ENCODE data around the gene DNAJC4. TPM values are rescaled to one million over a fixed set of nuclear protein-coding genes. Genes with fewer than 3 reads are reported as not detected.

Gene DNAJC4
- total and polyA plus RNA-seq, 9 of the 15 experiments (the other 6 are each of a cell fraction or from before 2014, with no cell fraction given): 4.0 to 32.6 (median 19.9) TPM

DNA sequence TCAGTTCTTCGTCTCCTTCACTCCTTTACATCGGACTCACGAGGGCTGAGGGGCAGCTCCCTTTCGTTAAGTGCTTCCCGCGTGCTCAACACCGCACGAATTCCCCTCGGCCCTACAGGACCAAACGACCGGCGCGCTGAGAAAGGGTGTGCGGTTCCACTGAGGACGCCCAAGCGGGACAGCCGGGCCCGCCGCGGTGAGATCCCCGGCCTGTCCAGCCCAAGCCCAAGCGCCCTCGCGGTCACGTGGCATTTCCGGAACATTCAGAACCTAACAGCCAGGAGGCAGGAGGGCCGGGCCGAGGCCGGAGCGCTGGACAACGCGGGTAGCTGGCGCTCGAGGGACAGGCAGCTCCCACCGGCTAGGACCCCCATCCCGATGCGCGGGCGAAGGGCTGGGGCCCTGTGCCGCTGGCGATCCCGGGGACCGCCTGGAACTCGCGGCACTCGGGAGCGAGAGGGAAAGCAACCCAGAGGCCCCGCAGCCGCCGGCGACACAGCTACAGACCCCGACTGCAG is 45.1 kb upstream of the DNAJC4 start (continued):
- TF ChIP-seq, protein P1, sequence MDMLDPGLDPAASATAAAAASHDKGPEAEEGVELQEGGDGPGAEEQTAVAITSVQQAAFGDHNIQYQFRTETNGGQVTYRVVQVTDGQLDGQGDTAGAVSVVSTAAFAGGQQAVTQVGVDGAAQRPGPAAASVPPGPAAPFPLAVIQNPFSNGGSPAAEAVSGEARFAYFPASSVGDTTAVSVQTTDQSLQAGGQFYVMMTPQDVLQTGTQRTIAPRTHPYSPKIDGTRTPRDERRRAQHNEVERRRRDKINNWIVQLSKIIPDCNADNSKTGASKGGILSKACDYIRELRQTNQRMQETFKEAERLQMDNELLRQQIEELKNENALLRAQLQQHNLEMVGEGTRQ (CRISPR knock-in tag; IDR thresholded peaks at IDR 0.05): peak; percentile 94
- TF ChIP-seq CCNT2 (IDR thresholded peaks at IDR 0.05; ENCODE audit: borderline replicate concordance, extremely low read depth, insufficient read length, low read depth, low read length) (peak; percentile 87), STAT5A (IDR thresholded peaks at IDR 0.05; ENCODE audit: borderline replicate concordance, low read length) (no peak), SIX5 (IDR thresholded peaks at IDR 0.05; ENCODE audit: borderline replicate concordance in 1 of 2, insufficient read depth in 1 of 2, low read depth in 1 of 2, low read length in 2 of 2) (no peak), KAT8 (IDR thresholded peaks at IDR 0.05; ENCODE audit: low read depth) (no peak), BRF1 (IDR thresholded peaks at IDR 0.05; ENCODE audit: borderline replicate concordance, extremely low read depth, insufficient read length) (no peak), ZNF507 (tag; conservative IDR thresholded peaks at IDR 0.05) (no peak), ZBTB7A (IDR thresholded peaks at IDR 0.05; ENCODE audit: borderline replicate concordance, control insufficient read depth, low read depth, low read length) (peak; percentile 85; the same call in 1 of the 2 replicates), POLR2G (IDR thresholded peaks at IDR 0.05; ENCODE audit: low read depth, low read length) (peak; percentile 99), HDAC8 (tag; IDR thresholded peaks at IDR 0.05) (no peak), NFIC (IDR thresholded peaks at IDR 0.05) (peak; percentile 46), NR2C2 (CRISPR knock-in tag; IDR thresholded peaks at IDR 0.05) (peak; percentile 62), NR2C2 (tag; IDR thresholded peaks at IDR 0.05) (peak; percentile 62), HMG20B (CRISPR knock-in tag; IDR thresholded peaks at IDR 0.05) (no peak), BDP1 (IDR thresholded peaks at IDR 0.05; ENCODE audit: insufficient read depth, insufficient read length) (no peak), SAP30 (IDR thresholded peaks at IDR 0.05; ENCODE audit: borderline replicate concordance, insufficient read depth, low read depth, low read length, poor library complexity, severe bottlenecking) (peak; percentile 78), ZNF253 (CRISPR knock-in tag; conservative IDR thresholded peaks at IDR 0.05) (no peak), RFX1 (IDR thresholded peaks at IDR 0.05) (no peak), RAD21 (CRISPR knock-in tag; conservative IDR thresholded peaks at IDR 0.05 in 1 of 2, IDR thresholded peaks at IDR 0.05 in 1 of 2) (peak in 1 of 2 experiments; percentile 19; a peak in 1 of 4 replicates)
- TF ChIP-seq, protein P2, sequence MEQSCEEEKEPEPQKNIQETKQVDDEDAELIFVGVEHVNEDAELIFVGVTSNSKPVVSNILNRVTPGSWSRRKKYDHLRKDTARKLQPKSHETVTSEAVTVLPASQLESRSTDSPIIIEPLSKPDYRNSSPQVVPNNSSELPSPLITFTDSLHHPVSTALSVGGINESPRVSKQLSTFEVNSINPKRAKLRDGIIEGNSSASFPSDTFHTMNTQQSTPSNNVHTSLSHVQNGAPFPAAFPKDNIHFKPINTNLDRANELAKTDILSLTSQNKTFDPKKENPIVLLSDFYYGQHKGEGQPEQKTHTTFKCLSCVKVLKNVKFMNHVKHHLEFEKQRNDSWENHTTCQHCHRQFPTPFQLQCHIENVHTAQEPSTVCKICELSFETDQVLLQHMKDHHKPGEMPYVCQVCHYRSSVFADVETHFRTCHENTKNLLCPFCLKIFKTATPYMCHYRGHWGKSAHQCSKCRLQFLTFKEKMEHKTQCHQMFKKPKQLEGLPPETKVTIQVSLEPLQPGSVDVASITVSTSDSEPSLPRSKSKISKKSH (CRISPR knock-in tag; IDR thresholded peaks at IDR 0.05): no peak
- TF ChIP-seq, protein P3, sequence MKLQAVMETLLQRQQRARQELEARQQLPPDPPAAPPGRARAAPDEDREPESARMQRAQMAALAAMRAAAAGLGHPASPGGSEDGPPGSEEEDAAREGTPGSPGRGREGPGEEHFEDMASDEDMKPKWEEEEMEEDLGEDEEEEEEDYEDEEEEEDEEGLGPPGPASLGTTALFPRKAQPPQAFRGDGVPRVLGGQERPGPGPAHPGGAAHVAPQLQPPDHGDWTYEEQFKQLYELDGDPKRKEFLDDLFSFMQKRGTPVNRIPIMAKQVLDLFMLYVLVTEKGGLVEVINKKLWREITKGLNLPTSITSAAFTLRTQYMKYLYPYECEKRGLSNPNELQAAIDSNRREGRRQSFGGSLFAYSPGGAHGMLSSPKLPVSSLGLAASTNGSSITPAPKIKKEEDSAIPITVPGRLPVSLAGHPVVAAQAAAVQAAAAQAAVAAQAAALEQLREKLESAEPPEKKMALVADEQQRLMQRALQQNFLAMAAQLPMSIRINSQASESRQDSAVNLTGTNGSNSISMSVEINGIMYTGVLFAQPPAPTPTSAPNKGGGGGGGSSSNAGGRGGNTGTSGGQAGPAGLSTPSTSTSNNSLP (IDR thresholded peaks at IDR 0.05; ENCODE audit: borderline replicate concordance, low read depth, low read length): no peak
